Upper lobe of left lung (tissue), 6 donors: ENCODE measurements around the gene LSP1. TPM values are rescaled to one million over a fixed set of nuclear protein-coding genes. Genes with fewer than 3 reads are reported as not detected.

Experiments used
- ATAC-seq, 2 donors: fragments of 200-7000 bp; cut with Tn5 transposase; one replicate each; pipeline ENCODE4 v1.9.1; 2022; ENCODE audit warnings: mild to moderate bottlenecking in 2 of 2, moderate library complexity in 2 of 2; ENCODE audit not compliant: low FRiP score in 2 of 2
- DNase-seq, 2 donors: peaks; one replicate each; pipeline ENCODE4 v3.0.0-alpha.2; 2019 to 2020
- H3K27ac ChIP-seq, 4 donors: fragments of 200-600 bp; sonication (generic); one replicate each; pipeline ENCODE4 v1.5.1; 2016 to 2019
- H3K27me3 ChIP-seq, 4 donors: fragments of 200-600 bp; sonication (generic); one replicate each; pipeline ENCODE4 v1.5.1; 2017 to 2019
- H3K36me3 ChIP-seq, 4 donors: fragments of 200-600 bp; sonication (generic); one replicate each; pipeline ENCODE4 v1.5.1; 2016 to 2019
- H3K4me1 ChIP-seq, 4 donors: fragments of 200-600 bp; sonication (generic); one replicate each; pipeline ENCODE4 v1.5.1; 2018 to 2019
- H3K4me3 ChIP-seq, 4 donors: fragments of 200-600 bp; sonication (generic); one replicate each; pipeline ENCODE4 v1.5.1; 2017 to 2019; ENCODE audit warnings: mild to moderate bottlenecking in 2 of 4, moderate library complexity in 1 of 4
- H3K9me3 ChIP-seq, 4 donors: fragments of 200-600 bp; sonication (generic); one replicate each; pipeline ENCODE4 v1.5.1; 2018 to 2019
- CTCF ChIP-seq, 6 experiments: fragments of 450-650 bp in 4 of 6; fragments of 200-600 bp in 2 of 6; sonication (generic) in 2 of 6; IDR thresholded peaks; one replicate each; pipeline ENCODE4 v1.5.1; 2016 to 2019; ENCODE audit warnings: antibody characterized with exemption in 6 of 6
- EP300 ChIP-seq, 4 donors: sonication (generic); formaldehyde crosslinking; IDR thresholded peaks; one replicate each; pipeline ENCODE4 v1.5.1; 2017; ENCODE audit warnings: antibody characterized with exemption in 4 of 4, control low read depth in 2 of 4
- POLR2A ChIP-seq, 4 donors: fragments of 450-650 bp; IDR thresholded peaks; one replicate each; pipeline ENCODE4 v1.5.1; 2016 to 2017; ENCODE audit warnings: antibody characterized with exemption in 4 of 4, mild to moderate bottlenecking in 2 of 4
- POLR2AphosphoS5 ChIP-seq, 2 donors: sonication (generic); formaldehyde crosslinking; IDR thresholded peaks; one replicate each; pipeline ENCODE4 v1.5.1; 2017; ENCODE audit warnings: antibody characterized with exemption in 2 of 2
- WGBS, 2 donors: methylation state at CpG; one replicate each; pipeline ENCODE4 v1.1.5; 2017 to 2018; 5-methylcytosine and 5-hydroxymethylcytosine counted together
- total RNA-seq, 6 donors: library from RNA; depleted of rRNA in 4 of 6; stranded (reverse); fragments of >200 nt in 4 of 6; gene quantifications; one replicate each; pipeline versions ENCODE4 v1.1.0 to v1.2.1, GENCODE V29; 2016 to 2021
- donor health status: DM: no; HTN: no; CAD: no; lungs with moderate emphysema.
- donor health status: DM: no; HTN: yes; CAD: no; lungs with severe emphysema.

The LSP1 gene
- total RNA-seq, 6 donors from 2014 or later, result 29.3 to 162 (median 66.2) TPM

DNA sequence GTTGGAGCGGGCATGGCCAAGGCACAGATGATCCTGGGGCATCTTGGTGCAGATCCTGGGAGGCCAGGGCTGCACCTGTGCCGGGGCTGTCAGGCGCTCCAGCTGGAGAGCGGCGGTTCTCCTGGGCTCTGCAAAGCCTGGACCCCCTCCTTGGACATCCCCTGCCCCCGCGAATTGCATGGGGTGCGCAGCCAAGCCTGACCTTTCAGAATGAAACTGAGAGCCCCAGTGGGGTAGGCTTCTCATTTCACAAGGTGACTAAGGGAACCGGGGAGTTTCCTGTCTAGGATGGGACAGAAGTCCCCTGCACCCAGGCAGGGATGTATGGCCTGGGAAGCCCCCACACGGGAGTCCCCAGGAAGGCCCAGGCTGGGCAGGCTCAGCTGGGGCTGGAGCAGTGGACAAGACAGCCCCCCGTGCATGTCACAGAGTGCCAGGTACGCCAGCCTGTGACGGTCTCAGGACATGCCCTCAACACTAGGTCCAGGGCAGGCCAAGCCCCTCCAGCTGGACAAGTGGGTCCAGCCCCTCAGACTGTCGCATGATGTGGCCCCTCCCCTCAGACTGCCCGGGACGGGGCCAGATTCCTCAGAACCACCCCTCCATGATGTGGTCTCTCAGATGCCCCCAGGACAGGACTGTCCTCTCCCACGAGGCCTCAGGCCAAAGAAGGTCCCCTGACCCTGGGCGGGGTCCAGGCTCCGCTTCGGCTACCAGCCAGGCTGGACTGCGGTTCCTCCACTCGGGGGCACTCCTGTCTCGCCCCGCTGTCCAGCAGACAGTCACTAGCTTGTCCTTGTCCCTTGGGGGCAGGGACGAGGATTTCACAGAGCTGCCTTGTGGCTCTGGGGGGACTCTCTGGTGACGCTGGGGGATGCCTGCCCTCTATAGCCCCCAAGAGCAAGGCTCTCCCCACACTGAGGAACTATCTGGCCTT, 2.3 kb downstream of the LSP1 start:
- DNase-seq (peak in 1 of 2 donors; percentile 69), ATAC-seq (no peak)
- Histone ChIP-seq H3K9me3 (no peaks in the 10 kb centered on the region), H3K36me3 (no peaks in the 10 kb centered on the region), H3K27ac (peak overlapping the region in 2 of 4 donors; percentile 4 to 86), H3K27me3 (no peaks in the 10 kb centered on the region), H3K4me3 (peak overlapping the region in 3 of 4 donors; percentile 33 to 52 (median 43)), H3K4me1 (peaks cover 7 to 32% (median 15%) of the 10 kb centered on the region in 4 donors)
- 80 to 87% methylated on average over 17 to 22 of the region's 26 CpGs for WGBS, 2 donors
- TF ChIP-seq EP300 (IDR thresholded peaks at IDR 0.05), result no peak
- no peak for TF ChIP-seq POLR2AphosphoS5 (IDR thresholded peaks at IDR 0.05)
- TF ChIP-seq POLR2A (IDR thresholded peaks at IDR 0.05), result no peak
- no peak for TF ChIP-seq CTCF (IDR thresholded peaks at IDR 0.05)

DNA sequence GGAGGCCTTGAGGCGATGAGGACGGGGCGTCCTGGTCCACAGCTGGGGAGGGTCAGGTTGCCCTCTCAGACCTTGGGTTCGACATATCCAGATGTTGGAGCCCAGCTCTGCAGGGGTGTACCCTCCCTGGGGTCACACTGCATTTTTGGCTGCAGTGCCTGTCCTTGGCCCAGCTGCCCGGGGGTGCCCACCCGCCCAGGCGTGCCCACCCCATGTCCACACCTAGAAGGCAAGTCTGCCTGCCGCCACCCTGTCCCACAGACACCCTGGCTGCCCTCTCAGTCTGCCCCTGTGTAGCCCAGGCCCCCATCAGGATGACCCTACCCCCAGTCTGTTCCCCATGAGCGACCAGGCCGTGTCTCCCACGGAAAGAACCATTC, 3.0 kb downstream of the LSP1 start:
- ATAC-seq (no peak), DNase-seq (peak in 1 of 2 donors; percentile 58)
- Histone ChIP-seq H3K36me3 (no peaks in the 10 kb centered on the region), H3K27ac (no peak overlapping the region), H3K4me1 (peaks cover 7 to 32% (median 14%) of the 10 kb centered on the region in 4 donors), H3K27me3 (no peaks in the 10 kb centered on the region), H3K9me3 (no peaks in the 10 kb centered on the region), H3K4me3 (no peak overlapping the region)
- 94 to 100% methylated on average over 2 to 8 of the region's 11 CpGs for WGBS, 2 donors
- TF ChIP-seq EP300 (IDR thresholded peaks at IDR 0.05) (no peak), POLR2AphosphoS5 (IDR thresholded peaks at IDR 0.05) (no peak), POLR2A (IDR thresholded peaks at IDR 0.05) (no peak), CTCF (IDR thresholded peaks at IDR 0.05) (no peak)

DNA sequence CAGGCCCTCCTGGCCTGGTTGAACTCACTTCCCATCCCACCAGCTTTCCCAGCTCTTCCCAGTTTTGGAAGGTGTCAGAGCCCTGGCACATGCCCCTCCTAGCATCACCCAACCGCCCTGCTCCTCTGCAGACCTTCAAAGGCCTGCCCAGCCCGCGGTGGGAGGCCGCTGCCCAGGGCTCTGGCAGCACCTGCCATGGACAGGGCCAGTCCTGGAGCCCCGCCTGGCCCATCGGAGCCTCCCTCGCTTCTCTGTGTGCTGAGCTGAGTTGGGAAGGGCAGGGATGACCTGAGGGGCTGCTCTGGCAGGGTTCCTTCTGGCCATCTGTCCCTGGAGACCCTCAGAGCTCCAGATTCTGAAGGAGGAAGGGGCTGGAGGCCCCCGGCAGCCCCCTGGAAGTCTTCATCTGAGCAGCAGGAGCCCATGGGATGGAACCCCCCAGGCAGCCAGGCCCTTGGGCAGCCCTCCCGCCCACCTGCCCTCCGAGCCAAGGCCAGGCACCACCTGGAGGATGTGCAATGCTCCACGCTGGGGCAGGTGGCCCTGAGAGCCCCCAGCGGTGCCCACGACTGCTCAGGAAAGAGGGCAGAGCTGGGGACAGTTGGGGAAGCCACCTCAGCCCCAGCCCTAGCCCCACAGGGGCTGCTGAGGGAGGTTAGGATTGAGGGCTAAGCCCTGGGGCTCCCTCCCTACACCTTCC, 3.6 kb downstream of the LSP1 start:
- no peak overlapping the region for H3K27ac ChIP-seq
- no peak for ATAC-seq

DNA sequence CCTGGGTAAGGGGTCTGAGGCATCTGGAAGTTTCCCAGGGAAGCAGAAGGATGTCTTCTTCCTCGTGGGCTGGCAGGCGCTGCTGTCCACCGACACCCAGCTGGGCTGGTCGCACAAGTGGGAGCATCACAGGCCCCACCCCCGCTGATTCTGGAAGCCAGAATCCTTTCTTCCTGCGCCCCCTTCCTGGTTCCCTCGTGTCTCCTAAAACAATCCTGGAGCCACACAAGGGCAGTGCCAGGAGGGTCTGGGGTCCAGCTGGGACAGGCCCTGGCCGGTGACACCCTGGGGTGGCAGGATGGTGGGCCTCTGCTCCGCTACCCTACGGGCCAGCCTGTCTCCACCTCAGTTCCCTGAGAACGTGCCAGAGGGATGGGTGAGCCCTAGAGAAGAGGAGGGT, 4.2 kb downstream of the LSP1 start:
- H3K27ac ChIP-seq, result no peak overlapping the region
- WGBS, 2 donors, result 80 to 84% methylated on average over 2 to 9 of the region's 11 CpGs
- H3K4me3 ChIP-seq, result no peak overlapping the region
- DNase-seq (peak in 1 of 2 donors; percentile 44), ATAC-seq (no peak)
- H3K36me3 ChIP-seq, result no peaks in the 10 kb centered on the region
- peaks cover 0 to 24% (median 5%) of the 10 kb centered on the region in 4 donors for H3K4me1 ChIP-seq
- no peaks in the 10 kb centered on the region for H3K27me3 ChIP-seq
- H3K9me3 ChIP-seq, result no peaks in the 10 kb centered on the region
- TF ChIP-seq CTCF (IDR thresholded peaks at IDR 0.05) (no peak), EP300 (IDR thresholded peaks at IDR 0.05) (no peak), POLR2A (IDR thresholded peaks at IDR 0.05) (no peak), POLR2AphosphoS5 (IDR thresholded peaks at IDR 0.05) (no peak)

More for the DNA sequence above, 3.6 kb downstream of the LSP1 start:
- no peak overlapping the region for H3K4me3 ChIP-seq
- DNase-seq, result peak in 1 of 2 donors; percentile 68
- TF ChIP-seq EP300 (IDR thresholded peaks at IDR 0.05), result no peak
- TF ChIP-seq POLR2AphosphoS5 (IDR thresholded peaks at IDR 0.05), result no peak
- no peak for TF ChIP-seq POLR2A (IDR thresholded peaks at IDR 0.05)
- TF ChIP-seq CTCF (IDR thresholded peaks at IDR 0.05), result no peak
- H3K27me3 ChIP-seq, result no peaks in the 10 kb centered on the region
- no peaks in the 10 kb centered on the region for H3K36me3 ChIP-seq
- WGBS, 2 donors, result 87 to 96% methylated on average over 4 to 13 of the region's 13 CpGs
- H3K4me1 ChIP-seq, result peaks cover 4 to 30% (median 10%) of the 10 kb centered on the region in 4 donors
- H3K9me3 ChIP-seq, result no peaks in the 10 kb centered on the region
